WERI-Rb-1 (cell line): Measurements from ENCODE around the gene CEP97.

Experiments
- DNase-seq: peaks from one replicate; pipeline ENCODE4 v3.0.0-alpha.2; 2020
- H3K27ac ChIP-seq: fragments of 250-450 bp; sonication (Bioruptor Pico); 2 replicates; pipeline ENCODE4 v1.5.1; 2020; ENCODE audit warnings: mild to moderate bottlenecking, moderate library complexity
- H3K27me3 ChIP-seq: fragments of 250-450 bp; sonication (Bioruptor Pico); 2 replicates; pipeline ENCODE4 v1.5.1; 2021; ENCODE audit warnings: mild to moderate bottlenecking, low read depth, moderate library complexity; ENCODE audit not compliant: insufficient read depth, severe bottlenecking
- H3K36me3 ChIP-seq: fragments of 250-450 bp; sonication (Bioruptor Pico); 2 replicates; pipeline ENCODE4 v1.5.1; 2020; ENCODE audit warnings: mild to moderate bottlenecking, moderate library complexity
- H3K4me3 ChIP-seq: 2 replicates; pipeline ENCODE4 v1.5.1; 2011; ENCODE audit warnings: low read depth, mild to moderate bottlenecking, control low read depth, low read length
- H3K9me3 ChIP-seq: fragments of 250-450 bp; sonication (Bioruptor Pico); 2 replicates; pipeline ENCODE4 v1.5.1; 2021; ENCODE audit warnings: mild to moderate bottlenecking, moderate library complexity; ENCODE audit not compliant: severe bottlenecking
- CTCF ChIP-seq: IDR thresholded peaks from 2 replicates; pipeline ENCODE4 v1.5.1; 2011; ENCODE audit warnings: low read depth, mild to moderate bottlenecking, control low read depth, inconsistent platforms, low read length

CEP97 gene

GRCh38 chr3:101817992-101818391 is 93.6 kb downstream of the CEP97 start:
- no peak for DNase-seq
- Histone ChIP-seq H3K27ac (no peak overlapping the region), H3K36me3 (no peaks in the 10 kb centered on the region)

GRCh38 chr3:101819649-101820206 is 95.3 kb downstream of the CEP97 start:
- no peak for DNase-seq

More at GRCh38 chr3:101817992-101818391, 93.6 kb downstream of the CEP97 start:
- no peak overlapping the region for H3K4me3 ChIP-seq
- TF ChIP-seq CTCF = no peak
- no peaks in the 10 kb centered on the region for H3K27me3 ChIP-seq
- no peaks in the 10 kb centered on the region for H3K9me3 ChIP-seq

More at GRCh38 chr3:101819649-101820206, 95.3 kb downstream of the CEP97 start:
- TF ChIP-seq CTCF = no peak
- Histone ChIP-seq H3K27me3 (no peaks in the 10 kb centered on the region), H3K36me3 (no peaks in the 10 kb centered on the region), H3K4me3 (no peak overlapping the region), H3K27ac (no peak overlapping the region), H3K9me3 (no peaks in the 10 kb centered on the region)
